HepG2 (cell line): ENCODE measurements around the gene MAPK7. TPM values are rescaled to one million over a fixed set of nuclear protein-coding genes. Genes with fewer than 3 reads are reported as not detected.

Experiments
- AHDC1 ChIP-seq: sonication (generic); formaldehyde crosslinking; IDR thresholded peaks from 2 replicates; pipeline ENCODE4 v1.5.1; 2020; ENCODE audit warnings: mild to moderate bottlenecking, missing genetic modification reagents, borderline replicate concordance
- BRCA1 ChIP-seq: sonication (generic); formaldehyde crosslinking; IDR thresholded peaks from 2 replicates; pipeline ENCODE4 v1.4.0; 2020; ENCODE audit warnings: missing genetic modification reagents
- CEBPG ChIP-seq: IDR thresholded peaks from 2 replicates; pipeline ENCODE4 v1.6.1; 2016
- EEA1 ChIP-seq: sonication (generic); formaldehyde crosslinking; IDR thresholded peaks from 2 replicates; pipeline ENCODE4 v1.5.1; 2020; ENCODE audit warnings: mild to moderate bottlenecking, missing genetic modification reagents, borderline replicate concordance
- GABPB1 ChIP-seq: IDR thresholded peaks from 2 replicates; pipeline ENCODE4 v1.6.1; 2016; ENCODE audit warnings: mild to moderate bottlenecking, missing genetic modification reagents, moderate library complexity, missing compliant biosample characterization
- LBX2 ChIP-seq: sonication (generic); formaldehyde crosslinking; IDR thresholded peaks from 2 replicates; pipeline ENCODE4 v1.5.0; 2020; ENCODE audit warnings: missing genetic modification reagents, mild to moderate bottlenecking, borderline replicate concordance
- LRRFIP1 ChIP-seq: sonication (generic); formaldehyde crosslinking; conservative IDR thresholded peaks from 2 replicates; pipeline ENCODE4 v1.4.0; 2020; ENCODE audit warnings: missing genetic modification reagents
- MXD3 ChIP-seq: IDR thresholded peaks from 2 replicates; pipeline ENCODE4 v1.6.1; 2016; ENCODE audit warnings: mild to moderate bottlenecking, missing biosample characterization, missing genetic modification reagents
- MXI1 ChIP-seq: IDR thresholded peaks from 3 replicates; pipeline ENCODE4 v1.6.1; 2012; ENCODE audit warnings: low read depth, low read length, inconsistent platforms, borderline replicate concordance
- RARA ChIP-seq: IDR thresholded peaks from 2 replicates; pipeline ENCODE4 v1.6.1; 2016; ENCODE audit warnings: missing genetic modification reagents, missing compliant biosample characterization
- SNAPC2 ChIP-seq: sonication (generic); formaldehyde crosslinking; IDR thresholded peaks from 2 replicates; pipeline ENCODE4 v1.8.1; 2022; ENCODE audit warnings: mild to moderate bottlenecking, missing genetic modification reagents
- SSRP1 ChIP-seq: IDR thresholded peaks from 2 replicates; pipeline ENCODE4 v1.6.1; 2016; ENCODE audit warnings: control low read depth
- TBP ChIP-seq: sonication (generic); formaldehyde crosslinking; IDR thresholded peaks from 2 replicates; pipeline ENCODE4 v1.5.0; 2020; ENCODE audit warnings: missing genetic modification reagents
- TBX2 ChIP-seq: sonication (generic); formaldehyde crosslinking; IDR thresholded peaks from 2 replicates; pipeline ENCODE4 v1.5.0; 2020; ENCODE audit warnings: missing genetic modification reagents, mild to moderate bottlenecking, borderline replicate concordance
- ZNF569 ChIP-seq: sonication (generic); formaldehyde crosslinking; IDR thresholded peaks from 2 replicates; pipeline ENCODE4 v1.5.0; 2020; ENCODE audit warnings: mild to moderate bottlenecking, missing genetic modification reagents, moderate library complexity, borderline replicate concordance
- ZNF619 ChIP-seq: sonication (generic); formaldehyde crosslinking; IDR thresholded peaks from 2 replicates; pipeline ENCODE4 v1.4.0; 2020; ENCODE audit warnings: mild to moderate bottlenecking, missing genetic modification reagents
- polyA plus RNA-seq, 8 experiments: library from polyadenylated mRNA; depleted of rRNA in 3 of 8; stranded (reverse) in 7 of 8; unstranded in 1 of 8; fragments of >200 nt; fragmentation: Illumina TruSeq in 4 of 8; extraction: Trizol in 4 of 8; gene quantifications; 2 replicates each; pipeline versions ENCODE4 v1.2.1 to v1.2.3, GENCODE V29; 2011 to 2016; ENCODE audit warnings: low read depth in 4 of 8, missing spikeins in 1 of 8, mixed read lengths in 1 of 8; ENCODE audit not compliant: insufficient read depth in 1 of 8
- total RNA-seq, 5 experiments: library from RNA; depleted of rRNA; stranded (reverse); fragments of >200 nt; fragmentation: Illumina TruSeq; extraction: Trizol; gene quantifications; 2 replicates each; pipeline ENCODE4 v1.2.3, GENCODE V29; 2016; ENCODE audit warnings: low read depth in 1 of 5

MAPK7 gene
- total and polyA plus RNA-seq, 2 of the 13 experiments (the other 11 are each of a cell fraction or from before 2014, with no cell fraction given): 2.9 to 5.9 TPM

- no peak for TF ChIP-seq LRRFIP1 (CRISPR knock-in tag)
- peak; percentile 66; the same call in 1 of the 2 replicates for TF ChIP-seq AHDC1 (CRISPR knock-in tag)
- peak; percentile 27 for TF ChIP-seq RARA (CRISPR knock-in tag)
- no peak for TF ChIP-seq TBP
- no peak for TF ChIP-seq SNAPC2
- no peak for TF ChIP-seq ZNF569 (CRISPR knock-in tag)
- TF ChIP-seq EEA1 (CRISPR knock-in tag): peak; percentile 28; the same call in 1 of the 2 replicates
- TF ChIP-seq MXI1: peak; percentile 60; the same call in 1 of the 3 replicates
- TF ChIP-seq BRCA1 (CRISPR knock-in tag): no peak
- TF ChIP-seq SSRP1 (CRISPR knock-in tag): 0 out of 2 replicates have a peak, but pooled peaks have one; percentile 15
- peak; percentile 87 for TF ChIP-seq TBX2 (CRISPR knock-in tag)
- no peak for TF ChIP-seq LBX2 (CRISPR knock-in tag)
- no peak for TF ChIP-seq MXD3
- TF ChIP-seq ZNF619 (CRISPR knock-in tag): no peak
- peak; percentile 79 for TF ChIP-seq CEBPG (CRISPR knock-in tag)
- peak; percentile 35; the same call in 1 of the 2 replicates for TF ChIP-seq GABPB1 (CRISPR knock-in tag)
Measured at GRCh38 chr17:19338031-19338990, 40.0 kb upstream of the MAPK7 start (continued).
